Embryonic facial prominence (tissue), 1 donor: ENCODE results near the gene HSPG2.
"Not testable (repeated sequence)": the region's sequence is repeated elsewhere in the genome, so short reads cannot be mapped to it uniquely, and the experiment has no call there.

Source experiments
- DNase-seq: peaks from one replicate; pipeline ENCODE4 v3.0.0-alpha.2; 2016; ENCODE audit errors: extremely low spot score

Gene HSPG2

GRCh38 chr1:21932127-21932526 lies 5.0 kb downstream of the HSPG2 start:
- DNase-seq, result no peak

- no peak for DNase-seq
Measured at GRCh38 chr1:21931171-21932093, 5.7 kb downstream of the HSPG2 start.

GRCh38 chr1:21930629-21931170 lies 6.4 kb downstream of the HSPG2 start:
- no peak for DNase-seq

GRCh38 chr1:21930080-21930571 lies 7.0 kb downstream of the HSPG2 start:
- no peak for DNase-seq

- DNase-seq, result no peak
Measured at GRCh38 chr1:21927533-21928237, 9.4 kb downstream of the HSPG2 start.

- no peak for DNase-seq
Measured at GRCh38 chr1:21926814-21927532, 10.1 kb downstream of the HSPG2 start.

- DNase-seq, result no peak
Measured at GRCh38 chr1:21926065-21926464, 11.0 kb downstream of the HSPG2 start.

- no peak for DNase-seq
Measured at GRCh38 chr1:21925334-21925940, 11.7 kb downstream of the HSPG2 start.

- DNase-seq, result no peak
Measured at GRCh38 chr1:21924503-21925005, 12.6 kb downstream of the HSPG2 start.

GRCh38 chr1:21922090-21923013 lies 14.8 kb downstream of the HSPG2 start:
- DNase-seq, result no peak

GRCh38 chr1:21921100-21921875 lies 15.8 kb downstream of the HSPG2 start:
- no peak for DNase-seq

GRCh38 chr1:21919520-21919919 lies 17.6 kb downstream of the HSPG2 start:
- DNase-seq, result no peak

GRCh38 chr1:21917239-21917631 lies 19.9 kb downstream of the HSPG2 start:
- DNase-seq, result not testable (repeated sequence)

GRCh38 chr1:21916447-21917238 lies 20.5 kb downstream of the HSPG2 start:
- DNase-seq, result no peak

- DNase-seq, result no peak
Measured at GRCh38 chr1:21914880-21915640, 22.1 kb downstream of the HSPG2 start.

GRCh38 chr1:21914450-21914849 lies 22.7 kb downstream of the HSPG2 start:
- DNase-seq, result no peak

GRCh38 chr1:21913763-21914162 lies 23.3 kb downstream of the HSPG2 start:
- no peak for DNase-seq

GRCh38 chr1:21913258-21913657 lies 23.9 kb downstream of the HSPG2 start:
- DNase-seq, result no peak
